Spleen (tissue), 13 donors: Measurements from ENCODE around the gene KIF19. TPM values are rescaled to one million over a fixed set of nuclear protein-coding genes. Genes with fewer than 3 reads are reported as not detected.
"Not testable (repeated sequence)": the region's sequence is repeated elsewhere in the genome, so short reads cannot be mapped to it uniquely, and the experiment has no call there.

Source experiments
- DNase-seq: peaks from one replicate; pipeline ENCODE4 v3.0.0-alpha.2; 2020
- H3K27ac ChIP-seq, 8 donors: fragments of 200-600 bp; sonication (generic) in 7 of 8; 1 replicate in 4 of 8; 2 replicates in 4 of 8; pipeline versions ENCODE4 v1.5.0 to v1.8.0; 2016 to 2021; ENCODE audit warnings: inconsistent platforms in 4 of 8, mild to moderate bottlenecking in 4 of 8, moderate library complexity in 1 of 8
- H3K27me3 ChIP-seq, 7 donors: fragments of 200-600 bp; sonication (generic) in 6 of 7; replicated peaks in 1 of 7; 1 replicate in 4 of 7; 2 replicates in 3 of 7; pipeline versions ENCODE4 v1.5.0 to v1.8.0; 2016 to 2021; ENCODE audit warnings: inconsistent platforms in 3 of 7, mild to moderate bottlenecking in 1 of 7
- H3K36me3 ChIP-seq, 6 donors: fragments of 200-600 bp; sonication (generic) in 5 of 6; 1 replicate in 4 of 6; 2 replicates in 2 of 6; pipeline versions ENCODE4 v1.5.0 to v1.8.0; 2016 to 2021; ENCODE audit warnings: inconsistent platforms in 2 of 6
- H3K4me1 ChIP-seq, 6 donors: fragments of 200-600 bp; sonication (generic) in 5 of 6; 1 replicate in 3 of 6; 2 replicates in 3 of 6; pipeline versions ENCODE4 v1.5.0 to v1.8.0; 2016 to 2021; ENCODE audit warnings: inconsistent platforms in 3 of 6
- H3K4me3 ChIP-seq, 8 donors: fragments of 200-600 bp; sonication (generic) in 7 of 8; 1 replicate in 4 of 8; 2 replicates in 4 of 8; pipeline versions ENCODE4 v1.5.0 to v1.8.0; 2016 to 2021; ENCODE audit warnings: inconsistent platforms in 4 of 8, mild to moderate bottlenecking in 4 of 8, moderate library complexity in 2 of 8
- H3K9me3 ChIP-seq, 8 donors: fragments of 200-600 bp; sonication (generic) in 7 of 8; 1 replicate in 4 of 8; 2 replicates in 4 of 8; pipeline versions ENCODE4 v1.5.0 to v1.8.0; 2016 to 2021; ENCODE audit warnings: inconsistent platforms in 4 of 8
- CTCF ChIP-seq, 11 experiments: fragments of 200-600 bp in 7 of 11; fragments of 450-650 bp in 4 of 11; sonication (generic) in 4 of 11; IDR thresholded peaks in 8 of 11; conservative IDR thresholded peaks in 3 of 11; 1 replicate in 7 of 11; 2 replicates in 4 of 11; pipeline versions ENCODE4 v1.4.0 to v1.8.0; 2016 to 2021; ENCODE audit warnings: antibody characterized with exemption in 11 of 11, inconsistent platforms in 4 of 11, mild to moderate bottlenecking in 1 of 11
- POLR2A ChIP-seq, 3 donors: fragments of 450-650 bp; IDR thresholded peaks; one replicate each; pipeline ENCODE4 v1.5.1; 2017; ENCODE audit warnings: antibody characterized with exemption in 3 of 3, mild to moderate bottlenecking in 1 of 3
- POLR2AphosphoS5 ChIP-seq, 3 donors: sonication (generic); formaldehyde crosslinking; IDR thresholded peaks; one replicate each; pipeline ENCODE4 v1.5.1; 2017; ENCODE audit warnings: antibody characterized with exemption in 3 of 3
- WGBS, 5 donors: extraction: QIAGEN DNeasy Blood & Tissue Kit in 3 of 5; methylation state at CpG; one replicate each; pipeline versions ENCODE4 v1.1.5 to v1.1.7; 2013 to 2018; 5-methylcytosine and 5-hydroxymethylcytosine counted together
- intact Hi-C: fragments of 100-400 bp; cut with DNase I; formaldehyde crosslinking; loops from one replicate; pipeline ENCODE4 v1.15.0; 2023; ENCODE audit warnings: low total_unique reads
- long read RNA-seq, 2 donors: transcript quantifications; one replicate each; lab custom pipeline, GENCODE V29; 2026
- polyA plus RNA-seq, 3 donors: library from polyadenylated mRNA; stranded (reverse); fragments of 200-250 nt; gene quantifications; one replicate each; pipeline ENCODE4 v1.2.1, GENCODE V29; 2013
- total RNA-seq, 7 donors: library from RNA; depleted of rRNA in 3 of 7; stranded (reverse); fragments of >200 nt in 3 of 7; fragmentation: NEBNext Ultra II Directional in 4 of 7; extraction: Animal tissue kit (Norgen Biotek cat#: 25700) in 4 of 7; gene quantifications; one replicate each; pipeline versions ENCODE4 v1.1.0 to v1.2.1, GENCODE V29; 2016 to 2021
- donor health status: healthy with polysubstance abuse.
- donor health status: DM: no; HTN: no; CAD: no; lungs with moderate emphysema.
- donor health status: DM: no; HTN: no; CAD: no.
- donor health status: Bipolar disorder and iron deficiency.
- donor health status: healthy.
- donor health status: DM: no; HTN: no; CAD: no.
- donor health status: DM: yes; HTN: yes; CAD: no.

KIF19 gene
- total RNA-seq, result 10 to 100 TPM; 15.9 to 48.2 (median 24.1) TPM
- 10 to 100 TPM in 2 of 3 donors, 1 to 10 TPM in 1; 5.7 to 22.8 (median 13.3) TPM for polyA plus RNA-seq
- long read RNA-seq, donor 1, result 0 reads
- long read RNA-seq, donor 2, result 0 reads

GRCh38 chr17:74325743-74326379 is at the start of gene KIF19:
Gene KIF19 (plus strand): TSS chr17:74326226. CDS start chr17:74326350, 124 bp downstream.
- peaks cover 0 to 5% (median 0%) of the 10 kb centered on the region in 6 donors for H3K36me3 ChIP-seq
- peak within 1 kb of the TSS; percentile 8 to 66 (median 46) for H3K4me3 ChIP-seq
- intact Hi-C loops, result no loop called here
- TF ChIP-seq POLR2AphosphoS5 (IDR thresholded peaks at IDR 0.05) (peak; percentile 52 to 82 (median 73)), POLR2A (IDR thresholded peaks at IDR 0.05) (no peak)
- 3 to 17% (median 5%) methylated on average over 31 to 73 of the region's 73 CpGs for WGBS, 5 donors
- peak; percentile 86 for DNase-seq
- peaks cover 0 to 51% (median 11%) of the 10 kb centered on the region in 7 donors for H3K27me3 ChIP-seq
- peak within 1 kb of the TSS in 7 of 8 donors; percentile 39 to 75 (median 65) for H3K27ac ChIP-seq
- peaks cover 17 to 57% (median 32%) of the 10 kb centered on the region in 6 donors for H3K4me1 ChIP-seq
- H3K9me3 ChIP-seq, result no peaks in the 10 kb centered on the region

GRCh38 chr17:74276541-74277009 is 49.5 kb upstream of the KIF19 start:
- intact Hi-C loops, result no loop called here

GRCh38 chr17:74277935-74278334 is 48.1 kb upstream of the KIF19 start:
- intact Hi-C loops, result no loop called here

More at GRCh38 chr17:74276541-74277009, 49.5 kb upstream of the KIF19 start:
- Histone ChIP-seq H3K4me1 (peaks cover 18 to 44% (median 27%) of the 10 kb centered on the region in 6 donors), H3K36me3 (no peaks in the 10 kb centered on the region), H3K4me3 (no peak overlapping the region), H3K9me3 (no peaks in the 10 kb centered on the region), H3K27ac (peak overlapping the region in 7 of 8 donors; percentile 41 to 70 (median 52)), H3K27me3 (peaks cover 0 to 33% (median 0%) of the 10 kb centered on the region in 7 donors)
- WGBS, 5 donors, result 46 to 65% (median 53%) methylated on average over 5 of the region's 5 CpGs
- no peak for DNase-seq
- no peak for TF ChIP-seq POLR2AphosphoS5 (IDR thresholded peaks at IDR 0.05)
- no peak for TF ChIP-seq POLR2A (IDR thresholded peaks at IDR 0.05)
- no peak for TF ChIP-seq CTCF (IDR thresholded peaks at IDR 0.05 in 8 of 11, conservative IDR thresholded peaks at IDR 0.05 in 3 of 11)

GRCh38 chr17:74279617-74280016 is 46.4 kb upstream of the KIF19 start:
- H3K9me3 ChIP-seq, DNase-seq, intact Hi-C loops, H3K36me3 ChIP-seq, H3K4me3 ChIP-seq: not testable (repeated sequence)
- H3K27ac ChIP-seq, result peak overlapping the region in 4 of 8 donors; percentile 66 to 84 (median 68)
- peaks cover 0 to 13% (median 0%) of the 10 kb centered on the region in 7 donors for H3K27me3 ChIP-seq
- WGBS, 5 donors, result 83 to 99% (median 92%) methylated on average over 7 of the region's 7 CpGs
- H3K4me1 ChIP-seq, result peaks cover 8 to 42% (median 24%) of the 10 kb centered on the region in 6 donors

More at GRCh38 chr17:74277935-74278334, 48.1 kb upstream of the KIF19 start:
- TF ChIP-seq POLR2A (IDR thresholded peaks at IDR 0.05) (no peak), CTCF (IDR thresholded peaks at IDR 0.05 in 8 of 11, conservative IDR thresholded peaks at IDR 0.05 in 3 of 11) (no peak), POLR2AphosphoS5 (IDR thresholded peaks at IDR 0.05) (no peak)
- H3K4me3 ChIP-seq, result no peak overlapping the region
- H3K36me3 ChIP-seq, result no peaks in the 10 kb centered on the region
- H3K27me3 ChIP-seq, result peaks cover 0 to 19% (median 0%) of the 10 kb centered on the region in 7 donors
- 67 to 100% (median 87%) methylated on average over 1 of the region's 1 CpG for WGBS, 5 donors
- no peak overlapping the region for H3K27ac ChIP-seq
- peaks cover 18 to 44% (median 31%) of the 10 kb centered on the region in 6 donors for H3K4me1 ChIP-seq
- H3K9me3 ChIP-seq, result no peaks in the 10 kb centered on the region
- no peak for DNase-seq

GRCh38 chr17:74280093-74280513 is 45.9 kb upstream of the KIF19 start:
- WGBS, 5 donors, result 38 to 62% (median 53%) methylated on average over 7 to 9 of the region's 9 CpGs
- TF ChIP-seq POLR2AphosphoS5 (IDR thresholded peaks at IDR 0.05), result peak in 2 of 3 donors; percentile 38 to 42
- TF ChIP-seq POLR2A (IDR thresholded peaks at IDR 0.05), result no peak
- no peak for TF ChIP-seq CTCF (IDR thresholded peaks at IDR 0.05 in 8 of 11, conservative IDR thresholded peaks at IDR 0.05 in 3 of 11)
- Histone ChIP-seq H3K27ac (peak overlapping the region in 5 of 8 donors; percentile 11 to 84 (median 67)), H3K4me3 (no peak overlapping the region), H3K27me3 (peaks cover 0 to 15% (median 0%) of the 10 kb centered on the region in 7 donors), H3K9me3 (no peaks in the 10 kb centered on the region), H3K36me3 (no peaks in the 10 kb centered on the region), H3K4me1 (peaks cover 3 to 42% (median 21%) of the 10 kb centered on the region in 6 donors)
- DNase-seq, result peak; percentile 81
- intact Hi-C loops, result no loop called here
